Stimulated activated CD8-positive, alpha-beta memory T cell treated with anti-CD3 and anti-CD28 coated beads, Interleukin-15, amount 100 ng/mL, for 48 hours (primary cell): ENCODE results near the gene ELFN1.
"Not testable (repeated sequence)": the region's sequence is repeated elsewhere in the genome, so short reads cannot be mapped to it uniquely, and the experiment has no call there.

Experiments used
- DNase-seq, 2 donors: peaks; one replicate each; pipeline ENCODE4 v3.0.0-alpha.2; 2020; ENCODE audit warnings: low read depth in 2 of 2

The ELFN1 gene

GRCh38 chr7:1709281-1709680, 39.2 kb downstream of the ELFN1 start:
- DNase-seq, result no peak

GRCh38 chr7:1709900-1710299, 39.8 kb downstream of the ELFN1 start:
- DNase-seq, result no peak

GRCh38 chr7:1710936-1711335, 40.9 kb downstream of the ELFN1 start:
- no peak for DNase-seq

- DNase-seq, result no peak
These were observed 42.9 kb downstream of the ELFN1 start for GRCh38 chr7:1712907-1713501.

GRCh38 chr7:1713502-1714484, 43.7 kb downstream of the ELFN1 start:
- no peak for DNase-seq

GRCh38 chr7:1714583-1715330, 44.7 kb downstream of the ELFN1 start:
- DNase-seq, result no peak

- no peak for DNase-seq
These were observed 45.2 kb downstream of the ELFN1 start for GRCh38 chr7:1715331-1715625.

- DNase-seq, result no peak
These were observed 45.6 kb downstream of the ELFN1 start for GRCh38 chr7:1715671-1716074.

- no peak for DNase-seq
These were observed 46.4 kb downstream of the ELFN1 start for GRCh38 chr7:1716263-1717094.

GRCh38 chr7:1717095-1717483, 47.0 kb downstream of the ELFN1 start:
- DNase-seq, result no peak

- DNase-seq, result no peak
These were observed 48.0 kb downstream of the ELFN1 start for GRCh38 chr7:1717903-1718676.

- DNase-seq, result not testable (repeated sequence)
These were observed 48.8 kb downstream of the ELFN1 start for GRCh38 chr7:1718850-1719249.

- DNase-seq, result not testable (repeated sequence)
These were observed 49.2 kb downstream of the ELFN1 start for GRCh38 chr7:1719256-1719655.

GRCh38 chr7:1719913-1720312, 49.8 kb downstream of the ELFN1 start:
- no peak for DNase-seq

GRCh38 chr7:1720326-1720725, 50.2 kb downstream of the ELFN1 start:
- DNase-seq, result no peak

GRCh38 chr7:1721047-1721690, 51.1 kb downstream of the ELFN1 start:
- DNase-seq, result no peak

GRCh38 chr7:1723254-1723653, 53.2 kb downstream of the ELFN1 start:
- no peak for DNase-seq

GRCh38 chr7:1724118-1724910, 54.2 kb downstream of the ELFN1 start:
- DNase-seq, result no peak

- no peak for DNase-seq
These were observed 55.2 kb downstream of the ELFN1 start for GRCh38 chr7:1725199-1725690.
